HL-60 (cell line): ENCODE data around the gene MAP3K14.

Source experiments
- DNase-seq, 2 experiments: peaks; one replicate each; pipeline ENCODE4 v3.0.0-alpha.2; 2010 to 2020; ENCODE audit warnings: low read depth in 1 of 2, low spot score in 1 of 2
- H3K27ac ChIP-seq: fragments of 250-450 bp; sonication (Bioruptor Pico); replicated peaks from 2 replicates; pipeline ENCODE4 v1.5.1; 2020; ENCODE audit warnings: mild to moderate bottlenecking, moderate library complexity
- H3K27me3 ChIP-seq: fragments of 250-450 bp; sonication (Bioruptor Pico); 2 replicates; pipeline ENCODE4 v1.5.1; 2021; ENCODE audit warnings: mild to moderate bottlenecking, moderate library complexity; ENCODE audit not compliant: insufficient read depth, poor library complexity, severe bottlenecking
- H3K4me3 ChIP-seq: replicated peaks from 2 replicates; pipeline ENCODE4 v1.5.1; 2011; ENCODE audit warnings: mild to moderate bottlenecking, control low read depth, low read length; ENCODE audit not compliant: insufficient read depth
- CTCF ChIP-seq: IDR thresholded peaks from one replicate; pipeline ENCODE4 v1.5.1; 2011; ENCODE audit warnings: low read length, control low read depth, inconsistent platforms; ENCODE audit not compliant: insufficient read depth
- GABPA ChIP-seq: IDR thresholded peaks from 2 replicates; pipeline ENCODE4 v1.6.1; 2012; ENCODE audit warnings: low read depth
- POLR2AphosphoS5 ChIP-seq: IDR thresholded peaks from 2 replicates; pipeline ENCODE4 v1.6.1; 2012; ENCODE audit warnings: low read depth
- REST ChIP-seq: IDR thresholded peaks from 2 replicates; pipeline ENCODE4 v1.6.1; 2012; ENCODE audit warnings: low read depth; ENCODE audit not compliant: insufficient replicate concordance
- SPI1 ChIP-seq: IDR thresholded peaks from 2 replicates; pipeline ENCODE4 v1.6.1; 2012; ENCODE audit warnings: low read depth, mild to moderate bottlenecking, borderline replicate concordance

MAP3K14 gene

GRCh38 chr17:45240905-45241327 lies 75.9 kb downstream of the MAP3K14 start:
- no peak for DNase-seq
- TF ChIP-seq GABPA (no peak), SPI1 (no peak), CTCF (no peak), POLR2AphosphoS5 (no peak), REST (no peak)
- no peak overlapping the region for H3K27ac ChIP-seq
- H3K4me3 ChIP-seq = no peak overlapping the region
- no peaks in the 10 kb centered on the region for H3K27me3 ChIP-seq

- no peak overlapping the region for H3K4me3 ChIP-seq
- TF ChIP-seq GABPA (no peak), SPI1 (no peak), CTCF (no peak), POLR2AphosphoS5 (no peak), REST (no peak)
- DNase-seq = no peak
These were observed 78.6 kb downstream of the MAP3K14 start for GRCh38 chr17:45238155-45238774.

GRCh38 chr17:45237686-45238085 lies 79.1 kb downstream of the MAP3K14 start:
- TF ChIP-seq REST (no peak), SPI1 (no peak), CTCF (no peak), POLR2AphosphoS5 (no peak), GABPA (no peak)
- Histone ChIP-seq H3K27me3 (no peaks in the 10 kb centered on the region), H3K4me3 (no peak overlapping the region), H3K27ac (no peak overlapping the region; the same call in 1 of the 2 replicates)
- no peak for DNase-seq

More at GRCh38 chr17:45238155-45238774, 78.6 kb downstream of the MAP3K14 start:
- Histone ChIP-seq H3K27ac (no peak overlapping the region), H3K27me3 (no peaks in the 10 kb centered on the region)
